NCI-H345 treated with DMSO at 0.1 percent for 48 hours (cell line): ENCODE results near the gene CELA3A.
"Not testable (repeated sequence)": the region's sequence is repeated elsewhere in the genome, so short reads cannot be mapped to it uniquely, and the experiment has no call there.

Experiments
- DNase-seq: peaks from one replicate; lab custom pipeline; 2025; ENCODE audit not compliant: unreplicated experiment; lab: John Stamatoyannopoulos, UW

CELA3A gene

DNA sequence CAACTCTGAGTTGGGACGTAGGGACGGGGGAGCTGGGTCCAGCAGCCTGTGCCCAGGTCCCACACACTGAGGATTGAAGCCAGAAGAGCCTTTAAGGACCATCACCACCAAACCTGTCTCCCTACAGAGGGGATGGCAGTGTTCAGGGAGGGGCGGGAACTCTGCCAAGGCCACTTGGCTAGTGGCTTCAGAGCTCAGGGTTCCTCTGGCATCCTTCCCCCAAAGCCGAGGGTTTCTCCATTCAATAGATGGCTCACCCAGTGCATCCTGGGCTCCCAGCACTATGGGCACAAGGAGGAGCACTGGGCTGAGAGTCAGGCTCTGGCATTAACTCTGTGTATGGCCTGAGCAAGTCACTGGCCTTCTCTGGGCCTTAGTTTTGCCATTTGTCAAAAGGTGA lies 20.2 kb upstream of the CELA3A start:
- DNase-seq = not testable (repeated sequence)

DNA sequence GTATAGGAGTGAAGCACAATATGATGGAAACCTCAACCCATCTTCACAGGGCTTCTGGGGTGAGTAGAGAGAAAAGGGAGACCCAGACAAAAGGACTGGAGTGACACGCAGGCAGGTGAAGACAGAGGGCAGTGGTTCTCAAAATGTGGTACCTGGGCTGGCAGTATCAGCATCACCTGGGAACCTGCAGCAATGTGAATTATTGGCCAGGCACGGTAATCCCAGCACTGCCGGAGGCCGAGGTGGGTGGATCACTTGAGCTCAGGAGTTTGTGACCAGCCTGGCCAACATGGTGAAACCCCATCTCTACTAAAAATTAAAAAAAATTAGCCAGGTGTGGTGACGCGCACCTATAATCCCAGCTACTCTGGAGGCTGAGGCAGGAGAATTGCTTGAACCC lies 19.3 kb upstream of the CELA3A start:
- not testable (repeated sequence) for DNase-seq

DNA sequence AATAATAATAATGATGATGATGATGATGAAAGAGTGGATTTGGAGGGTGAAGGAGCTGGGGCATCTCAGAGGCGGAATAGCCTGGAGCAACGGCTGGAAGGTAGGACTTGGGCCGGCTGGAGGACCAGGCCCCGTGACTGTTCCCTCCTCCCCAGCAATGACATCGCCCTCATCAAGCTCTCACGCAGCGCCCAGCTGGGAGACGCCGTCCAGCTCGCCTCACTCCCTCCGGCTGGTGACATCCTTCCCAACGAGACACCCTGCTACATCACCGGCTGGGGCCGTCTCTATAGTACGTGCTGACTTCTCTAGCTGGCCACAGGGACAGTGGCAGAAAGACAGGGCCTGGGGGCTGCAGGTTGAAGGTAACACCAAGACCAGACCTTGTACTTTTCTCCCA lies 17.9 kb upstream of the CELA3A start:
- not testable (repeated sequence) for DNase-seq

DNA sequence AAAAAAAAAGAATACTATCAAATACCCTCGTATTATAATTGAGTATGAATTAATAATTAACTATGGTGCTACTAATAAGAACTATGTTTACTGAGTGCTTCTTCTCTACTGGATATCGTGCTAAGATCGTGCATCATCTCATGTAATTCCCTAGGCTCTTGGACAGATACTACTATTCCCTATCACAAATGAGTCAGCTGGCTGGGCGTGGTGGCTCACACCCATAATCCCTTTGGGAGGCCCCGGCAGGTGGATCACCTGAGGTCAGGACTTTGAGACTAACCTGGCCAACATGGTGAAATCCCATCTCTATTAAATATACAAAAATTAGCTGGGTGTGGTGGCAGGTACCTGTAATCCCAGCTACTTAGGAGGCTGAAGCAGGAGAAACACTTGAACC lies 15.6 kb upstream of the CELA3A start:
- DNase-seq = not testable (repeated sequence)

DNA sequence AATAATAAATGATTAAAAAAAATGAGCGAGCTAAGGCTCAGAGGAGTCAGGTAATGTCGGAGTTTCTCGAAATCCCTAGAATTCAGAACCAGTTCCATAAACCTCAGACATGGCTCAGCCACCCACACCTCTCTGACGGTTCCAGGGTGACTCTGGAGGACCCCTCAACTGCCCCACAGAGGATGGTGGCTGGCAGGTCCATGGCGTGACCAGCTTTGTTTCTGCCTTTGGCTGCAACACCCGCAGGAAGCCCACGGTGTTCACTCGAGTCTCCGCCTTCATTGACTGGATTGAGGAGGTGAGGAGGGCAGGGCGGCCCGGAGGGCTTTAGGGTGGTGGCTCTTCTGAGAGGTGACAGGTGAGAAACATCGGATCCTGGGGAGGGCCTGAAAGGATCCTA lies 15.1 kb upstream of the CELA3A start:
- not testable (repeated sequence) for DNase-seq

DNA sequence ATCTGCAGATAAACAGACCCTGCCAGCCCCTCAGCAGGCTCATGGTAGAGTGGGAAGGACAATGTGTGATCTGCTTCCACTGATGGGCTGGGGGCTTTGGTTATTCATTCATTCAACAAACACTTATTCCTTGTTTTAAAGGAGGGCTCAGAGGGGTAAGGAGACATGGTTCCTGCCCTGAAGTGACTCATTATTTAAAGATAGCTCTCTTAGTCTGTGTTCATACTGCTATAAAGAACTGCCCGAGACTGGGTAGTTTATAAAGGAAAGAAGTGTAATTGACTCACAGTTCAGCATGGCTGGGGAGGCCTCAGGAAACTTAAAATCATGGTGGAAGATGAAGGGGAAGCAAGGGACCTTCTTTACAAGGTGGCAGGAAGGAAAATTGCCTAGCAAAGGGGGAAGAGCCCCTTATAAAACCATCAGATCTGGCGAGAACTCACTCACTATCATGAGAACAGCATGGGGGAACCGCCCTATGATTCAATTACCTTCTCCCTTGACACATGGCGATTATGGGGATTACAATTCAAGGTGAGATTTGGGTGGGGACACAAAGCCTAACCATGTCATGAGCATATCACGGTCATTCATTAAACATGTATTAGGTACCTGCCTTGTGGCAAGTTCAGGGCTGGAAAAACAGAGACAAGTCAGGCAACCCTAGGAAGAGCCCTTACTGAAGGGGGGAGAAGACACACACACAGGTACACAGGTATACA lies 11.6 kb upstream of the CELA3A start:
- not testable (repeated sequence) for DNase-seq

DNA sequence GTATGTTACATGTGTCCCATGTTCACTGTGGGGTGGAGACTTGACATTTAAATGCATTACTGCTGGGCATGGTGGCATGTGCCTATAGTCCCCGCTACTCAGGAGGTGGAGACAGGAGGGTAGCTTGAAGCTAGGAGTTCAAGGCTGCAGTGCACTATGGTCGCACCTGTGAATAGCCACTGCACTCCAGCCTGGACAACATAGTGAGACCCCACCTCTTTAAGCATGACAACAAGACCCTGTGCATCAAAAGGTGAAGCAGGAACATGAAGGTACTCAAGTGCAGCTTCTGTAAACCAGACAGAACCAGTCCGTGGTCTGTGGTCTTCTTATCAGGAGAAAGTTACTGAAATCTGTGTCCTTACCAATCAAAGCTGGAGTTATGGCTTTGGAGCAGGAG lies 9.3 kb upstream of the CELA3A start:
- DNase-seq = not testable (repeated sequence)

DNA sequence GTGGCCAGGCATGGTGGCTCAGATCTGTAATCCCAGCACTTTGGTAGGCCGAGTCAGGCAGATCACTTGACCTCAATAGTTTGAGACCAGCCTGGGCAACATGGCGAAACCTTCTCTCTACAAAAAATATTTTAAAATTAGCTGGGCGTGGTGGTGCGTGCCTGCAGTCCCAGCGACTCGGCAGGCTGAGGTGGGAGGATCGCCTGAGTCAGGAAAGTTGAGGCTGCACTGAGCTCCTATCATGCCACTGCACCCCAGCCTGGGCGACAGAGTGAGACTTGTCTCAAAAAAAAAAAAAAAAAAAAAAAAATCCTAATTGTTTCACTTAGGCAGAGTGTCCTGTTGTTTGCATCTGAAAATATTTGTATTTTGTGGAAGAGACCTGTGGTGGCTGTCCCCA lies 6.7 kb upstream of the CELA3A start:
- not testable (repeated sequence) for DNase-seq

DNA sequence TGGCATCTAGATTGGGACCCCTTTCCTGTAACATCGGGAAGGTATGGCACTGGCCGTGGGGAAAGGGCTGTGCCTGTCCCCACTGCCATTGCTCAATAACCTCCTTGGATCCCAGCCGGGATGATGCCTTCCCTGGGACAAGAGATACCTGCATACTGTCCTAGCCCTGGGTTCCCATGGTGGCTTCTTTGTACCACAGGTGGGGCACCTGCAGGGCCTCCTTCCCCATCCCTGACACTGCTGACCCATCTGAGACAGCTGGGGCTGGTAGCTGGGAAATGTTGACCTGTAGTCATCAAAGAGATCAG lies 4.8 kb upstream of the CELA3A start:
- not testable (repeated sequence) for DNase-seq

DNA sequence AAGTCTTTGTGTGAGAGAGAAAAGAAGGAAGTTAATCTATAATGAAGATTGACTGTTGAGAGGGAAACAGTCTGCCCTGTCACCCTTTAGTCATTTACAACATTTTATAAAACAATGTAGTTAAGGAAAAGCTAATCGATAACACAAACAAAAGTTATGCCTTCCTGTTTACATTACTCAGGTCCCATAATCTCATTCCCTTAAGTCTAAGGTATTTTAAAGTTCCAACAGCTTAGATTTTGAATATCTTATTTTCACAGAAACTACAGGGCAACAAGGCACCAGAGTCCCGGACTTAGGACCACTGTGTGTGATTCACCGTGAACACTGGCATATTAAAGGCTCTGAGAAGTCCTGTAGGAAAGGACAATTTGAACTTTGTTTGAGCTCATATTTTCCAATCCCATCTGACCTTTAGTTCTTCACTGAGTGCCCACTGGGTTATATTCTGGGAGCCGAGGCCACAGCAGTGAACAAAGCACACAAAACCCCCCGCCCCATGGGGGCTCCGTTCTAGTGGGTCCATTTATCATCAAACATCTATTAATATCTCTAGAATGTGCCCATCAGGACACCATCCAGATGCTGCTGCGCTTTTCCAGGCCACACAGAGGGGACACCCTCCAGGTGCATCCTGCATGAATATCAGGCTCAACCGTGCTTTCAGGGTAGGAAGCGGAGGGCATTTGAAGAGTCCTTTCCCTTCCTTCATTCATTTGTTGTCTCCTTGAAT lies 3.4 kb upstream of the CELA3A start:
- not testable (repeated sequence) for DNase-seq

DNA sequence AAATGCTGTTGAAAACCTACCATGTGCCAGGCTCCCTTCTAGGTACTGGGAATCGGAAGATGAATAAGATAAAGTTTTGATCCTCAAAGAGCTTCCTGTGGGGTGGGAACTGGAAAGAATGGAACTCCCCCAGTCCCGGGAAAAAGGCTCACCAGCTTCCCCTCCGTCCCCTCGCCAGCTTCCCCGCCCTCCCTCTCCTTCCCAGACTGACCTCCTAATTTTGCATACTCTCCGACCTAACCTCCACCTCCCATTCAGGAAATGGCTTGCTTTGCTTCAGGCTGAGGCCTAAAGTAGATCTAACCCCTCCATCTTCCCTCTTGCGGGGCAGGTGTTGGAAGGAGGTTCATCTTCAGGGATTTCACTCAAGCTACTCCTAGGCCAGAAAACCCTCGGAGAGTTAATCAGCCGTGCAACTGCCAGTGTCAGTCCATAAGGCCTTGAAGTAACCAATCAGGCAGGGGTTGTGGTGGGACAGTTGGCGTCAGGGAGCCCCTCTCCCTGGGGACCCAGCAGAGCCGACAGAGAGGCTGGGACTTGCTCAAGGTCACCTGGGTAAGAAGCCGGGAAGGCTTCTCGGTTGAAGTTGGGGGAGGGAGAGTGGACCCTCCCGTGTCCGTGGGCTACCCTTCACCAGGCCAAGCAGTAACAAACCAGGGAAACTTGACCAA lies 2.7 kb upstream of the CELA3A start:
- DNase-seq = not testable (repeated sequence)

DNA sequence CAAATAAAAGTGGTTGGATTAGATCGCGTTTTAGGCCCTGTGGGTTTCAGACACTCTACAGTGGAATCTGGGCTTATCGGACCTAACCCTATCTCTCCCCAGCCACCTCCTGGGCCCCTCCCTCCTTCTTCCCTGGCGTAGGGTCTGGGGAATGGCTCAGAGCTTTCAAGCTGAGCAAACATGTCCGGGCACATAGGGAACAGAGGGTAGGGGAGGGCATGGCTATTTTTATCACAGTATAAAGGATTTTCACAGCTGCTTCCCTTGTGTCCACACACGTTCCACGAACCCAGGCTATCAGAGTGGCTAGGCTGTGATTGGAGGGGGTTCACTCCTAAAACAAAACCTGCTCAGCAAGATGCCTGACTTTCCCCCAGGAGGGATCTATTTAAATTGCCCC lies 1.8 kb upstream of the CELA3A start:
- DNase-seq = not testable (repeated sequence)

DNA sequence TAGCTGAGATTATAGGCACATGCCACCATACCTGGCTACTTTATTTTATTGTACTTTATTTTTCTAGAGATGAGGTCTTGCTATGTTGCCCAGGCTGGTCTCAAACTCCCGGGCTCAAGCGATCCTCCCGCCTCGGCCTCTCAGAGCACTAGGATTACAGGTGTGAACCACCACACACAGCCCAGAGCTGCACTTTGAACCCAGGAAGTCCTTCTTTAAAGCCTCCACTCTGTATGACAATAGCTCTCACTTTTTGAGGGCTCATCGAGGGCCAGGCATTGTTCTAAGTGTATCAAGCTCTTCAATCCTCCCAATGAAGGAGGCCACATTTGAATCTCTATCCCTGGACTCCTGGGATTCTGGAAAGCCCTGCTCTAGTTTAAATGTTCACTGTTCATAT lies 1.0 kb downstream of the CELA3A start:
- DNase-seq = not testable (repeated sequence)

DNA sequence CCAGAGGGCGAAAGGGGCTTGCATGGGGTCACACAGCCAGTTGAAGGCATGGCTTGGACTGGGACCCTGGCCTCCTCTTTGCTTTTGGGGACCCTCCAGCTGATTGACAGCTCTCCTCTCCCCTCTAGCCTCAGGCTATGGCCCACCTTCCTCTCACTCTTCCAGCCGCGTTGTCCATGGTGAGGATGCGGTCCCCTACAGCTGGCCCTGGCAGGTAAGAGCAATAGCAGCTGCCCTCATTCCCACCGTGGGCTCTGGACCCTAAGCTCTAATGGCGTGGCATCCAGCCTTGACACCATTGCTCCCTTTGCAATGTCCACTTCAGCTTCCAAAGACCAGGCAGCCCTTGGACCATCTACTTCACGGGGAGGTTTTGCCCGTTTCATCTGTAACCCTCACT lies 1.4 kb downstream of the CELA3A start:
- not testable (repeated sequence) for DNase-seq

DNA sequence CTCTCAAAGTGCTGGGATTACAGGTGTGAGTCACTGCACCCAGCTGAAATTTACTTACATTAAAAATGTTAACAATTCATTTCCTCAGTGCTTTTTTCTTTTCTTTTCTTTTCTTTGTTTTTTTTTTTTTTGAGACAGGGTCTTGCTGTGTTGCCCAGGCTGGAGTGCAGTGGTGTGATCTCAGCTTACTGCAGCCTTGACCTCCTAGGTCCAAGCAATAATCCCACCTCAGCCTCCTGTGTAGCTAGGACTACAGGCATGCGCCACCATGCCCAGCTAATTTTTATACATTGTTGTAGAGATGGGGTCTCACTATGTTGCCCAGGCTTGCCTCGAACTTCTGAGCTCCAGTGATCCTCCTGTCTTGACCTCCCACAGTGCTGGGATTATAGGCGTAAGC lies 2.5 kb downstream of the CELA3A start:
- DNase-seq = not testable (repeated sequence)

DNA sequence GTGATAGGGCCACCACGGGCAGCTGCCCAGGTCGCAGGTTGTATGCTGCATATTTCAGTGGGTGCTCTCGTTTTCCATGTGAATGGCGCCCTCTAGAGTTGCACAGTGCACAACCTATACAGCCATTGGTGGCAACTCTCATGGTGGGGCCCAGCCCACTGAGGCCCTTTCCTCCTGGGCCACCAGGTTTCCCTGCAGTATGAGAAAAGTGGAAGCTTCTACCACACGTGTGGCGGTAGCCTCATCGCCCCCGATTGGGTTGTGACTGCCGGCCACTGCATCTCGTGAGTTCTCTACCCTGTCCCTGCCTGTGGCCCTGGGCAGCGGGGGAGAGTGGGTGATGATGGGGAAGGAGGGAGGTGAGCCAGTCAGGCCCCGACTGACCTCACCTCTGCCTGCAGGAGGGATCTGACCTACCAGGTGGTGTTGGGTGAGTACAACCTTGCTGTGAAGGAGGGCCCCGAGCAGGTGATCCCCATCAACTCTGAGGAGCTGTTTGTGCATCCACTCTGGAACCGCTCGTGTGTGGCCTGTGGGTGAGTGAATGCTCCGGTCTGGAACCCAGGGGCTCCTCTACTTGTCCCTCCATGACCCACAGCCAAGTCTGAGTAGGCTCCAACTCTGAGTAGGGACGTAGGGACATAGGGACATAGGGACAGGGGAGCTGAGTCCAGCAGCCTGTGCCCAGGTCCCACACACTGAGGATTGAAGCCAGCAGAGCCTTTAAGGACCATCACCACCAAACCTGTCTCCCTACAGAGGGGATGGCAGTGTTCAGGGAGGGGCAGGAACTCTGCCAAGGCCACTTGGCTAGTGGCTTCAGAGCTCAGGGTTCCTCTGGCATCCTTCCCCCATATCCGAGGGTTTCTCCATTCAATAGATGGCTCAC lies 4.0 kb downstream of the CELA3A start:
- DNase-seq = not testable (repeated sequence)

DNA sequence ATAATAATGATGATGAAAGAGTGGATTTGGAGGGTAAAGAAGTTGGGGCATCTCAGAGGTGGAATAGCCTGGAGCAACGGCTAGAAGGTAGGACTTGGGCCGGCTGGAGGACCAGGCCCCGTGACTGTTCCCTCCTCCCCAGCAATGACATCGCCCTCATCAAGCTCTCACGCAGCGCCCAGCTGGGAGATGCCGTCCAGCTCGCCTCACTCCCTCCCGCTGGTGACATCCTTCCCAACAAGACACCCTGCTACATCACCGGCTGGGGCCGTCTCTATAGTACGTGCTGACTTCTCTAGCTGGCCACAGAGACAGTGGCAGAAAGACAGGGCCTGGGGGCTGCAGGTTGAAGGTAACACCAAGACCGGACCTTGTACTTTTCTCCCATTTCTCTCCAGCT lies 5.3 kb downstream of the CELA3A start:
- DNase-seq = not testable (repeated sequence)

DNA sequence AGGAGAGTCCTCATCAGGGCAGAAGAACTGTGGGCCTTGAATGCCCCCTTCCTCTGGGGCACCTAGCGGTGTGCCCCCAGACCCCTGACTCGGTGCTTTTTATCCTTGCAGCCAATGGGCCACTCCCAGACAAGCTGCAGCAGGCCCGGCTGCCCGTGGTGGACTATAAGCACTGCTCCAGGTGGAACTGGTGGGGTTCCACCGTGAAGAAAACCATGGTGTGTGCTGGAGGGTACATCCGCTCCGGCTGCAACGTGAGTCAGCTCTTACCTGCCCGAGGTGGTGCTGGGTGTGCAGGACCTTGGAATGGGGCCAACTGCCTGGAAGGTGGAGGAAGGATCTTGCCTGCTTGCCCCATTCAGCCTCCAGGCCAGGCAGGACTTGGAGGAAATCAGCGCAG lies 5.8 kb downstream of the CELA3A start:
- not testable (repeated sequence) for DNase-seq

DNA sequence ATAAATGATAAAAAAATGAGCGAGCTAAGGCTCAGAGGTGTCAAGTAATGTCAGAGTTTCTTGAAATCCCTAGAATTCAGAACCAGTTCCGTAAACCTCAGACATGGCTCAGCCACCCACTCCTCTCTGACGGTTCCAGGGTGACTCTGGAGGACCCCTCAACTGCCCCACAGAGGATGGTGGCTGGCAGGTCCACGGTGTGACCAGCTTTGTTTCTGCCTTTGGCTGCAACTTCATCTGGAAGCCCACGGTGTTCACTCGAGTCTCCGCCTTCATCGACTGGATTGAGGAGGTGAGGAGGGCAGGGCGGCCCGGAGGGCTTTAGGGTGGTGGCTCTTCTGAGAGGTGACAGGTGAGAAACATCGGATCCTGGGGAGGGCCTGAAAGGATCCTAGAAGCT lies 8.1 kb downstream of the CELA3A start:
- DNase-seq = not testable (repeated sequence)

DNA sequence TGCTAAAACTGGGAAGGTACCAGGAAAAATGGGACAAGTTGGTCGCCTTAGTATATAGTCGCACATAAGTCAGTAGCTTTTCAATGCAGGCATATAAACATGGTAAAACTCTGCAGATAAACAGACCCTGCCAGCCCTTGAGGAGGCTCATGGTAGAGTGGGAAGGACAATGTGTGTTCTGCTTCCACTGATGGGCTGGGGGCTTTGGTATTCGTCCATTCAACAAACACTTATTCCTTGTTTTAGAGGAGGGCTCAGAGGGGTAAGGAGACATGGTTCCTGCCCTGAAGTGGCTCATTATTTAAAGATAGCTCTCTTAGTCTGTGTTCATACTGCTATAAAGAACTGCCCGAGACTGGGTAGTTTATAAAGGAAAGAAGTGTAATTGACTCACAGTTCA lies 11.3 kb downstream of the CELA3A start:
- DNase-seq = not testable (repeated sequence)

DNA sequence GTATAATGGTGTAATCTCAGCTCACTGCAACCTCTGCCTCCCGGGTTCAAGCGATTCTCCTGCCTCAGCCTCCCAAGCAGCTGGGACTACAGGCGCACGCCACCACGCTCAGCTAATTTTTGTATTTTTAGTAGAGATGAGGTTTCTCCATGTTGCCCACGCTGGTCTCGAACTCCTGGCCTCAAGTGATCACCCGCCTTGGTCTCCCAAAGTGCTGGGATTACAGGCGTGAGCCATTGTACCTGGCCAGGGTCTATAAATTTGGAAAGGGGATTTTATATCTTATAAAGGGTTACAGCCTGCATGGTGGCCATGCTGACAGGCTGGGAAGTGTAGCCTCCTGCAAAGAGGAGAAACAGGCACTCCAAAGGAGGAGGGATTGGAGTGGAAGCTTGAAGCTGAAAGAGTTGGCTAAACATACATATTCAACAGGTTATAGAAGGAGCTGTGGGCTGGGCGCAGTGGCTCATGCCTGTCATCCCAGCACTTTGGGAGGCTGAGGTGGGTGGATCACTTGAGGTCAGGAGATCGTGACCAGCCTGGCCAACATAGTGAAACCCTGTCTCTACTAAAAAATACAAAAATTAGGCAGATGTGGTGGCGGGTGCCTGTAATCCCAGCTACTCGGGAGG lies 13.2 kb downstream of the CELA3A start:
- not testable (repeated sequence) for DNase-seq
